Peyer's patch (tissue), 4 donors: ENCODE data around the gene NYAP1. TPM values are rescaled to one million over a fixed set of nuclear protein-coding genes. Genes with fewer than 3 reads are reported as not detected.

Experiments used
- DNase-seq, 3 donors: peaks; one replicate each; pipeline ENCODE4 v3.0.0-alpha.2; 2017 to 2019
- H3K27ac ChIP-seq, 4 donors: fragments of 200-600 bp; sonication (generic); one replicate each; pipeline ENCODE4 v1.5.1; 2016 to 2019
- H3K27me3 ChIP-seq, 2 donors: fragments of 200-600 bp; sonication (generic); one replicate each; pipeline ENCODE4 v1.5.1; 2019
- H3K36me3 ChIP-seq, 3 donors: fragments of 200-600 bp; sonication (generic); one replicate each; pipeline ENCODE4 v1.5.1; 2016 to 2019
- H3K4me1 ChIP-seq, 4 donors: fragments of 200-600 bp; sonication (generic); one replicate each; pipeline ENCODE4 v1.5.1; 2016 to 2019
- H3K4me3 ChIP-seq, 4 donors: fragments of 200-600 bp; sonication (generic); 1 replicate in 3 of 4; 2 replicates in 1 of 4; pipeline ENCODE4 v1.5.1; 2016 to 2019; ENCODE audit warnings: mild to moderate bottlenecking in 1 of 4
- H3K9me3 ChIP-seq, 4 donors: fragments of 200-600 bp; sonication (generic); one replicate each; pipeline ENCODE4 v1.5.1; 2016 to 2019; ENCODE audit warnings: mild to moderate bottlenecking in 1 of 4
- POLR2A ChIP-seq, 2 donors: fragments of 450-650 bp; IDR thresholded peaks; one replicate each; pipeline ENCODE4 v1.5.1; 2017; ENCODE audit warnings: antibody characterized with exemption in 2 of 2, mild to moderate bottlenecking in 2 of 2, moderate library complexity in 2 of 2
- total RNA-seq, 4 donors: library from RNA; depleted of rRNA; stranded (reverse); fragments of >200 nt; gene quantifications; one replicate each; pipeline ENCODE4 v1.1.0, GENCODE V29; 2016
- TF ChIP-seq, protein P1 (sequence below), 6 experiments: fragments of 450-650 bp in 4 of 6; fragments of 200-600 bp in 2 of 6; sonication (generic) in 1 of 6; IDR thresholded peaks; one replicate each; pipeline ENCODE4 v1.5.1; 2017 to 2019; ENCODE audit warnings: antibody characterized with exemption in 6 of 6, mild to moderate bottlenecking in 3 of 6, moderate library complexity in 1 of 6

NYAP1 gene
- total RNA-seq, 4 donors from 2014 or later: 0.38 to 2.5 (median 0.40) TPM; not detected in 1

- H3K4me1 ChIP-seq: no peaks in the 10 kb centered on the region
- no peaks in the 10 kb centered on the region for H3K27me3 ChIP-seq
- no peaks in the 10 kb centered on the region for H3K36me3 ChIP-seq
- no peak overlapping the region for H3K4me3 ChIP-seq
- no peaks in the 10 kb centered on the region for H3K9me3 ChIP-seq
- H3K27ac ChIP-seq: no peak overlapping the region
- DNase-seq: no peak
- TF ChIP-seq, protein P1, sequence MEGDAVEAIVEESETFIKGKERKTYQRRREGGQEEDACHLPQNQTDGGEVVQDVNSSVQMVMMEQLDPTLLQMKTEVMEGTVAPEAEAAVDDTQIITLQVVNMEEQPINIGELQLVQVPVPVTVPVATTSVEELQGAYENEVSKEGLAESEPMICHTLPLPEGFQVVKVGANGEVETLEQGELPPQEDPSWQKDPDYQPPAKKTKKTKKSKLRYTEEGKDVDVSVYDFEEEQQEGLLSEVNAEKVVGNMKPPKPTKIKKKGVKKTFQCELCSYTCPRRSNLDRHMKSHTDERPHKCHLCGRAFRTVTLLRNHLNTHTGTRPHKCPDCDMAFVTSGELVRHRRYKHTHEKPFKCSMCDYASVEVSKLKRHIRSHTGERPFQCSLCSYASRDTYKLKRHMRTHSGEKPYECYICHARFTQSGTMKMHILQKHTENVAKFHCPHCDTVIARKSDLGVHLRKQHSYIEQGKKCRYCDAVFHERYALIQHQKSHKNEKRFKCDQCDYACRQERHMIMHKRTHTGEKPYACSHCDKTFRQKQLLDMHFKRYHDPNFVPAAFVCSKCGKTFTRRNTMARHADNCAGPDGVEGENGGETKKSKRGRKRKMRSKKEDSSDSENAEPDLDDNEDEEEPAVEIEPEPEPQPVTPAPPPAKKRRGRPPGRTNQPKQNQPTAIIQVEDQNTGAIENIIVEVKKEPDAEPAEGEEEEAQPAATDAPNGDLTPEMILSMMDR (IDR thresholded peaks at IDR 0.05): no peak
- no peak for TF ChIP-seq POLR2A (IDR thresholded peaks at IDR 0.05)
Measured at GRCh38 chr7:100510437-100511239, 26.9 kb downstream of the NYAP1 start.

GRCh38 chr7:100513212-100513810 lies 29.6 kb downstream of the NYAP1 start:
- Histone ChIP-seq H3K36me3 (no peaks in the 10 kb centered on the region), H3K4me1 (peaks cover 0 to 7% (median 3%) of the 10 kb centered on the region in 4 donors), H3K4me3 (no peak overlapping the region), H3K27me3 (no peaks in the 10 kb centered on the region), H3K9me3 (no peaks in the 10 kb centered on the region), H3K27ac (no peak overlapping the region)
- TF ChIP-seq, protein P1 (IDR thresholded peaks at IDR 0.05): no peak
- no peak for TF ChIP-seq POLR2A (IDR thresholded peaks at IDR 0.05)
- DNase-seq: no peak

- TF ChIP-seq, protein P1 (IDR thresholded peaks at IDR 0.05): no peak
- TF ChIP-seq POLR2A (IDR thresholded peaks at IDR 0.05): no peak
- no peaks in the 10 kb centered on the region for H3K27me3 ChIP-seq
- H3K9me3 ChIP-seq: no peaks in the 10 kb centered on the region
- H3K4me3 ChIP-seq: no peak overlapping the region
- peaks cover 0 to 7% (median 3%) of the 10 kb centered on the region in 4 donors for H3K4me1 ChIP-seq
- H3K36me3 ChIP-seq: no peaks in the 10 kb centered on the region
- no peak overlapping the region for H3K27ac ChIP-seq
- DNase-seq: no peak
Measured at GRCh38 chr7:100515072-100515532, 31.4 kb downstream of the NYAP1 start.

DNA sequence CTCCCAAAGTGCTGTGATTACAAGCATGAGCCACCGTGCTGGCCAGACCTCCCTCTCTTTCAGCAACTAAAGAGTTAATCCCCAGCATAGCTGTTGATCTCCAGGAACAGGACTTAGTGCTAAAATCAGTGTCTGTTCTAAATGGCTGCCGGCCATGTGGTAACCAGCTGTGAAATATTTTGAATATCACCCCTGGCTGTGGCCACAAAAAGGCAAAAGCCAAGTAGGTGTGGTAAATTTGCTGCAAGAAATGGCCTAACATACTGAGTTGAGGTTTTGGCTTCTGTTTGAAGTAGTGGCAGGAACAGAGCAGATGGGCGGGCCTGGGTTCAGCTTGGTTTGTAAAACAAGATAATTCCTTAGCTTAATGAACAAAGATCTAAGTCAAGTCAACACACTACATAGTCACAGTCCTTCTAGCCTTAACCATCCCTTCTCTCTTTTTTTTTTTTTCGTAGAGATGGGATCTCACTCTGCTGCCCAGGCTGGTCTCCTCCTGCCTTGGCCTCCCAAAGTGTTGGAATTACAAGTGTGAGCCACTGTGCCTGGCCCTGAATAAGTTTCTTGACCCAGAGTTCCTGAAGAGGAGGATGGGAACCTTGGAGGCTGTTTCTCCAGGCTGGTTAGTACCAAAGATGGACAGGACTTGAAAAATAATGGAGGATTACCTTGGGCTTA lies 32.5 kb downstream of the NYAP1 start:
- Histone ChIP-seq H3K27me3 (no peaks in the 10 kb centered on the region), H3K4me3 (no peak overlapping the region), H3K4me1 (peaks cover 0 to 7% (median 3%) of the 10 kb centered on the region in 4 donors), H3K9me3 (no peaks in the 10 kb centered on the region), H3K36me3 (no peaks in the 10 kb centered on the region), H3K27ac (no peak overlapping the region)
- DNase-seq: peak in 2 of 3 donors; percentile 56 to 71
- TF ChIP-seq POLR2A (IDR thresholded peaks at IDR 0.05): no peak
- TF ChIP-seq, protein P1 (IDR thresholded peaks at IDR 0.05): no peak

- peaks cover 0 to 7% (median 3%) of the 10 kb centered on the region in 4 donors for H3K4me1 ChIP-seq
- no peaks in the 10 kb centered on the region for H3K36me3 ChIP-seq
- no peak for DNase-seq
- H3K4me3 ChIP-seq: no peak overlapping the region
- no peaks in the 10 kb centered on the region for H3K9me3 ChIP-seq
- no peak overlapping the region for H3K27ac ChIP-seq
- TF ChIP-seq POLR2A (IDR thresholded peaks at IDR 0.05): no peak
- TF ChIP-seq, protein P1 (IDR thresholded peaks at IDR 0.05): no peak
- no peaks in the 10 kb centered on the region for H3K27me3 ChIP-seq
Measured at GRCh38 chr7:100517305-100517704, 33.6 kb downstream of the NYAP1 start.
